ENCODE data around the gene AIDA. TPM values are rescaled to one million over a fixed set of nuclear protein-coding genes. Genes with fewer than 3 reads are reported as not detected.
A peak's percentile ranks its signal among the peaks of the same experiment; 100 is the strongest.

AIDA gene
- total and polyA plus RNA-seq, 2 experiments from 2014 or later: 25.7 to 34.4 TPM

DNA sequence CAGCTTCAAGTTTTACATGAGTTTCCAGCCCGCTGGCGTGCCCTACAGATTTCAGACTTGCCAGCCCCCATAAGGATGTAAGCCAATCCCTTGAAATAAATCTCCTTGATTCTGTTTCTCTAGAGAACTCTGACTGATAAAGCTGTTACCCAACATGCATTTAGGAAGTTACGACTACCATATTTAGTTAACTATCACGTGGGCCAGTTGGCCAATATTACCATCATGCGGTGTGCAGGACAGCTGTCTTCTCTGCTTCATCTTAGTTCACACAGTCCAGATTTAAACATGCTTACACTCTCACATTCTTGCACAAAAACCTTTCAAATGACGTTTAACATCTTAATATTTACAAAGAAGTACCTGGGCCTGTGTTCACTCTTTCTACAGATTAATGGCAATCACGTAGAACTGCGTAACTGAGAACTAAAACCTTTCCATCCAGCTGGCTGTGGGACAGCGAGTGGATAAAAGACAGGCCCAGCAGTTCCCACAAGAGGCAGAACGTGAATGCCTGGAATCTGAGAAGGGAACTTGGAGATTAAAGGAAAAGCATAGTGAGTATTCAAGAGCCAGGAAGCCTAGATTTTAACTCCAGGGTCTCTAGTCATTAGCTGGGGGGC, 45.5 kb upstream of the AIDA start:
- no peak overlapping the region for H3K4me3 ChIP-seq
- DNase-seq (ENCODE audit: low spot score): peak; percentile 38
- no peaks in the 10 kb centered on the region for H3K36me3 ChIP-seq (replicated peaks; ENCODE audit: insufficient read depth, low read depth)
- H4K20me1 ChIP-seq (ENCODE audit: insufficient read depth, poor library complexity, severe bottlenecking): no peaks in the 10 kb centered on the region
- no peaks in the 10 kb centered on the region for H3K4me1 ChIP-seq (ENCODE audit: insufficient read depth)
- no peaks in the 10 kb centered on the region for H3K27me3 ChIP-seq
- H3K9me2 ChIP-seq (replicated peaks; ENCODE audit: insufficient read depth): no peaks in the 10 kb centered on the region
- TF ChIP-seq, protein P1, sequence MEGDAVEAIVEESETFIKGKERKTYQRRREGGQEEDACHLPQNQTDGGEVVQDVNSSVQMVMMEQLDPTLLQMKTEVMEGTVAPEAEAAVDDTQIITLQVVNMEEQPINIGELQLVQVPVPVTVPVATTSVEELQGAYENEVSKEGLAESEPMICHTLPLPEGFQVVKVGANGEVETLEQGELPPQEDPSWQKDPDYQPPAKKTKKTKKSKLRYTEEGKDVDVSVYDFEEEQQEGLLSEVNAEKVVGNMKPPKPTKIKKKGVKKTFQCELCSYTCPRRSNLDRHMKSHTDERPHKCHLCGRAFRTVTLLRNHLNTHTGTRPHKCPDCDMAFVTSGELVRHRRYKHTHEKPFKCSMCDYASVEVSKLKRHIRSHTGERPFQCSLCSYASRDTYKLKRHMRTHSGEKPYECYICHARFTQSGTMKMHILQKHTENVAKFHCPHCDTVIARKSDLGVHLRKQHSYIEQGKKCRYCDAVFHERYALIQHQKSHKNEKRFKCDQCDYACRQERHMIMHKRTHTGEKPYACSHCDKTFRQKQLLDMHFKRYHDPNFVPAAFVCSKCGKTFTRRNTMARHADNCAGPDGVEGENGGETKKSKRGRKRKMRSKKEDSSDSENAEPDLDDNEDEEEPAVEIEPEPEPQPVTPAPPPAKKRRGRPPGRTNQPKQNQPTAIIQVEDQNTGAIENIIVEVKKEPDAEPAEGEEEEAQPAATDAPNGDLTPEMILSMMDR (IDR thresholded peaks at IDR 0.05; ENCODE audit: poor library complexity): no peak
- TF ChIP-seq EZH2phosphoT487 (IDR thresholded peaks at IDR 0.05; ENCODE audit: low read depth, severe bottlenecking, unreplicated experiment) (no peak), EZH2 (IDR thresholded peaks at IDR 0.05; ENCODE audit: borderline replicate concordance) (no peak)
- no peak overlapping the region for H2AFZ ChIP-seq
- no peak overlapping the region for H3K4me2 ChIP-seq
- H3K27ac ChIP-seq: peak overlapping the region; percentile 72
- no peaks in the 10 kb centered on the region for H3K79me2 ChIP-seq
- no peaks in the 10 kb centered on the region for H3K9me3 ChIP-seq (ENCODE audit: low read depth)
- WGBS (ENCODE audit: low lambda C conversion rate, missing lambda C conversion rate): 54% methylated on average over 10 of the region's 10 CpGs

DNA sequence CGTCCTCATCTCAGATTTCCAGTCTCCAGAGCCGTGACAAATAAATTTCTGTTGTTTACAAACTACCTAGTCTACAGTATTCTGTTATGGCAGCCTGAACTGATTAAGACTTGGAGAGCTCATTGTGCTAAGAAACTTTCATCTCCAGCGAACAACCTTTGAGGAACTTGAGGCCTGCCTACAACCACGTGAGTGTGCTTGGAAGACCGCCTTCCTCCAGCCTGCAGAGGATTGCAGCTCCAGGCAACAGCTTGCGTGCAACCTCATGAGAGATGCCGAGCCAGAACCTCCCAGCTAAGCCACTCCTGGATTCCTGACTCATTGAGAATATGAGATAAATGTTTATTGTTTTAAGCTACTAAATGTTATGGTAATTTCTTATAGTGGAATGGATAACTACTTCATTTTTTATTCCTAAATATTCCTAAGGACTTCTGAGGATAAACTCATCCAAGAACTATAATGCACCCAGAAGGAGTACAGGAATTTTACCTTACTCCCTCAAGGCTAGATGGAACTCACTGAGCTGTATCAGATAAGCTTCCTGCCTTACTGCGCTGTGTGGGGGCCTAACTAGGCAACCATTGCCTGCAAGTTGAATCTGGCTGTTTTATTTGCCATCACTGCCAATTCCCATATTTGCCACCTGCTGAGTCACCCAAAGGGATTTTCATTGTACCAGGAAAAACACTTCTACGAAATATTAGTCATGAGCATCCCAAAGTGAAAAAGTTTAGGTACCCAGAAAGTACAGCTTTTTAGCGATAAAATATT, 42.3 kb upstream of the AIDA start:
- Histone ChIP-seq H2AFZ (no peak overlapping the region), H3K4me3 (no peak overlapping the region), H3K9me3 (ENCODE audit: low read depth) (no peaks in the 10 kb centered on the region), H3K36me3 (replicated peaks; ENCODE audit: insufficient read depth, low read depth) (no peaks in the 10 kb centered on the region), H3K4me2 (no peak overlapping the region), H3K9me2 (replicated peaks; ENCODE audit: insufficient read depth) (no peaks in the 10 kb centered on the region), H3K27me3 (no peaks in the 10 kb centered on the region), H4K20me1 (ENCODE audit: insufficient read depth, poor library complexity, severe bottlenecking) (no peaks in the 10 kb centered on the region), H3K27ac (peak overlapping the region; percentile 43), H3K4me1 (ENCODE audit: insufficient read depth) (no peaks in the 10 kb centered on the region), H3K79me2 (no peaks in the 10 kb centered on the region)
- TF ChIP-seq EZH2 (IDR thresholded peaks at IDR 0.05; ENCODE audit: borderline replicate concordance) (no peak), EZH2phosphoT487 (IDR thresholded peaks at IDR 0.05; ENCODE audit: low read depth, severe bottlenecking, unreplicated experiment) (no peak)
- TF ChIP-seq, protein P1 (IDR thresholded peaks at IDR 0.05; ENCODE audit: poor library complexity): no peak
- peak; percentile 71 for DNase-seq (ENCODE audit: low spot score)
- 62% methylated on average over 10 of the region's 10 CpGs for WGBS (ENCODE audit: low lambda C conversion rate, missing lambda C conversion rate)

DNA sequence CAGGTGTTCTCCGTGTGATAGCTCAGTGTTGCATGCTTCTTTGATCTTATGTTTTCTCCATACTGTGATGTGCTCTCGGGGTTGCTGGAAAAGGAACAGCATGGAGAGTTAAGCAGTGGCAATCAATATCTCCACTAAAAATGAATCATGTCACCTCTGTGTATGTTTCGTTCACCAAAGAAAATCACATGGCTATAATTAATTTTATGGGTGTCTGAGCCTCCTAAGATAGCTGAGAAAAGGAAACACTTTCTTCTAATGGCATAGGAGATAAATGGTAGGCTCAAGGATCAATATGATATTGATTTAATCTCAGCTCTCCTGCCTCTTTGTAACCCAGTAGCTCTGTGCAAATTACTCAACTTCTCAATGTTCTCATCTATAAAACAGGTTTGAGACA, 39.0 kb upstream of the AIDA start:
- H3K36me3 ChIP-seq (replicated peaks; ENCODE audit: insufficient read depth, low read depth): no peaks in the 10 kb centered on the region
- no peaks in the 10 kb centered on the region for H3K9me3 ChIP-seq (ENCODE audit: low read depth)
- H3K79me2 ChIP-seq: no peaks in the 10 kb centered on the region
- H4K20me1 ChIP-seq (ENCODE audit: insufficient read depth, poor library complexity, severe bottlenecking): no peaks in the 10 kb centered on the region
- H2AFZ ChIP-seq: no peak overlapping the region
- H3K27me3 ChIP-seq: no peaks in the 10 kb centered on the region
- no peak overlapping the region for H3K27ac ChIP-seq
- no peak overlapping the region for H3K4me3 ChIP-seq
- no peaks in the 10 kb centered on the region for H3K9me2 ChIP-seq (replicated peaks; ENCODE audit: insufficient read depth)
- 78% methylated on average over 3 of the region's 3 CpGs for WGBS (ENCODE audit: low lambda C conversion rate, missing lambda C conversion rate)
- DNase-seq (ENCODE audit: low spot score): no peak
- no peak overlapping the region for H3K4me2 ChIP-seq
- no peaks in the 10 kb centered on the region for H3K4me1 ChIP-seq (ENCODE audit: insufficient read depth)
- no peak for TF ChIP-seq EZH2 (IDR thresholded peaks at IDR 0.05; ENCODE audit: borderline replicate concordance)
- TF ChIP-seq, protein P1 (IDR thresholded peaks at IDR 0.05; ENCODE audit: poor library complexity): no peak
- TF ChIP-seq EZH2phosphoT487 (IDR thresholded peaks at IDR 0.05; ENCODE audit: low read depth, severe bottlenecking, unreplicated experiment): no peak

Measured in hepatocyte (in vitro differentiated cells).